Left kidney (tissue), 2 donors: ENCODE data around the gene SBK2. TPM values are rescaled to one million over a fixed set of nuclear protein-coding genes. Genes with fewer than 3 reads are reported as not detected.

Experiments
- DNase-seq: peaks from one replicate; pipeline ENCODE4 v3.0.0-alpha.2; 2013
- polyA plus RNA-seq: library from polyadenylated mRNA; unstranded; fragments of 120-200 nt; gene quantifications from one replicate; pipeline ENCODE4 v1.2.1, GENCODE V29; 2013; ENCODE audit not compliant: insufficient read length

The SBK2 gene
- polyA plus RNA-seq, 1 donor, result 1.1 TPM

DNA sequence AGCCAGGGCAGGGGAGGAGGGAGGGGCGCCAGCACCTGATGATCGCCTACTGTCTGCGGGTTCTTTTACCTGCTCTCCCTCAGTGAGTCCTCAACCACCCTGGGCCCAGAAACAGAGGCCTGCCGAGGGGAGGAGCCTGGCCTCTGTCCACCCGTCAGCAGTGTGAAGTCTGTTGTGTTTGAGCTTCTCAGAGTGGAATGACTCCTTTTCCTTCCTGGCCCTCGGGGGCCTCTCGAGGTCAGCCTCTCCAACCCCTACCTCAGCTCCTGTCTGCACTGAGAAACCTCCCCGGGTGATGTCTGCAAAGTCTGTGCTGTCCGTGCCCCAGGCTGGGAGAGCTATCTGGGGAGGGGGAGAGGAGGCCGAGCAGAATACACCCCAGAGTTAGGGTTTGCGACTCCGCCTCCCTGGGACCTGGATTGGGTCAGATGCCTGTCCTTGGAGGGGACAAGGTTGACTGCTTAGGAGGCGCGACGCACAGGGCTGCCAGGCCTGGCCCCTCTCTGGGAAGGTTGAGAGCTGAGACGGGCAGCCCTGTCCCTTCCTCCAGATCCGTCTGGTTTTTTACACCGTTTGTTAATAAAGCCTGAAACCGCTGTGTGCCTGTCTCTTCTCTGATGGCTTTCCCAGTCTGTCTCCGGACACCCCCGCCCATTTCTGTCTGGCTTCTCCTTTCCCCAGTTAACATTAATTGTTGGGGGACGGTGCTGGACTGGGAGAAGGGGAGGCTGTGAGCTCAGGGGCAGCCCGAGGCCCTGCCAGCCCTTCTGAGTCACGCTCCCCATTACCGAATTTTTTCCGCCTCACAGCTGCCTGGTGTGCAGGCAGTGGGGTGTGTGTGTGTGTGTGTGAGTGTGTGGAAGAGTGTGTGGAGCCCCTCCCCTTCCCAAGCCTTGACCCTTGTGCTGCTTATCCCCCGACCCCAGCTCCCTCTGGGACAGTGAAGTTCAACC lies 49.7 kb downstream of the SBK2 start:
- no peak for DNase-seq

DNA sequence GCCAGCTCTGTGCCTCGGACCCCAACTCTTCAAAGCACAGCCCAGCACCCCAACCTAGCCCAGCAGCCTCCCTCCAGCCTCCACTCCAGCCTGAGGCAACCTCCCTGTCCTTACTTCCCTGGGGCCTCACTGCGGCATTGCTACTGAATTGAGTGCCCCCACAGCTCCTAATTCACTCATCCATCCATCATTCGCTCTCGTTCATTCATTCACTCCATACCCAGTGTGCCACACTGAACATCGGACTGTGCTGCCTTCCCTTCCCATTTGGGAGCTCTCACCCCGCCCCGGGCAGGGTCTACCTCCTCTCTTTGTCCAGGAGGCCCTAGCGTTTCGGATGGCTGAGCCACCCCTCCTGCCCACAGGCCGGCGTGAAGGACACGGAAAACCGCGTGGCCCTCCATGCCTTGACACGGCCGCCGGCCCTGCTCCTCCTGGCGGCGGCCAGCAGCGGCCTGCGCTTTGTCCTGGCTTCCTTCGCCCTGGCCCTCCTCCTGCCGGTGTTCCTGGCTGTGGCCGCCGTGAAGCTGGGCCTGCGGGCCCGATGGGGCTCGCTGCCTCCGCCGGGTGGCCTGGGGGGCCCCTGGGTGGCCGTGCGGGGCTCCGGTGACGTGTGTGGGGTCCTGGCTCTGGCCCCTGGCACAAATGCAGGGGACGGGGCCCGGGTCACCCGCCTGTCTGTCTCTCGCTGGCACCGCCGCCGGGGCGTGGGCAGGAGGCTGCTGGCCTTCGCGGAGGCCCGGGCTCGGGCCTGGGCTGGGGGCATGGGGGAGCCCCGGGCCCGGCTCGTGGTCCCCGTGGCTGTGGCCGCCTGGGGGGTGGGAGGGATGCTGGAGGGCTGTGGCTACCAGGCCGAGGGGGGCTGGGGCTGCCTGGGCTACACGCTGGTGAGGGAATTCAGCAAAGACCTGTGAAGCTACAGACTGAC lies 50.6 kb downstream of the SBK2 start:
- DNase-seq, result no peak

DNA sequence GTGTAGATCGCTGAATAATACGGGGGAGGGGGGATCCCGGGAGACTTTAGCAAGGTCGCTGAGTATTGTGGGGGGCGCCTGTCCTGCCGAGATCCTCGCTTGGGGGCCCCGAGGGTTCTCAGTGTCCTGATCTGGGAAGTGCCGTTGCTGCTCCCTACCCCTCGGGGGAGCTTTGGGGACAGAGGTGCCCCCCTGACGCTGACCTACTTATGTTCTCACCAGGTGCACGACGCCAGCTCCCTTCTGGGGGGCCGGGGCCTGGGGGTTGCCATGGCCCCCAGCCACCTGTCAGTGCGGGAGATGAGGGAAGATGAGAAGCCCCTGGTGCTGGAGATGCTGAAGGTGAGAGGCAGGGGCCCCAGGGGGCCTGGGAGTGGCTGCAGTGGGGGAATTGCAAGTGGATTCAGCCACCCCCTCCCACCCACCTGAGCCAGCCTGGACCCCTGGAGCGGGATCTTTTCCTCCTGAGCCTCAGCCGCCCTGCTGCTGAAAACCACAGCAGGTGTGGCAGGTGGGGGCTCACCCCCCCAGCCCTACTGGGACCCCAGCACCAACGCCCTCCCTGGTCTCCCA lies 51.4 kb downstream of the SBK2 start:
- no peak for DNase-seq

DNA sequence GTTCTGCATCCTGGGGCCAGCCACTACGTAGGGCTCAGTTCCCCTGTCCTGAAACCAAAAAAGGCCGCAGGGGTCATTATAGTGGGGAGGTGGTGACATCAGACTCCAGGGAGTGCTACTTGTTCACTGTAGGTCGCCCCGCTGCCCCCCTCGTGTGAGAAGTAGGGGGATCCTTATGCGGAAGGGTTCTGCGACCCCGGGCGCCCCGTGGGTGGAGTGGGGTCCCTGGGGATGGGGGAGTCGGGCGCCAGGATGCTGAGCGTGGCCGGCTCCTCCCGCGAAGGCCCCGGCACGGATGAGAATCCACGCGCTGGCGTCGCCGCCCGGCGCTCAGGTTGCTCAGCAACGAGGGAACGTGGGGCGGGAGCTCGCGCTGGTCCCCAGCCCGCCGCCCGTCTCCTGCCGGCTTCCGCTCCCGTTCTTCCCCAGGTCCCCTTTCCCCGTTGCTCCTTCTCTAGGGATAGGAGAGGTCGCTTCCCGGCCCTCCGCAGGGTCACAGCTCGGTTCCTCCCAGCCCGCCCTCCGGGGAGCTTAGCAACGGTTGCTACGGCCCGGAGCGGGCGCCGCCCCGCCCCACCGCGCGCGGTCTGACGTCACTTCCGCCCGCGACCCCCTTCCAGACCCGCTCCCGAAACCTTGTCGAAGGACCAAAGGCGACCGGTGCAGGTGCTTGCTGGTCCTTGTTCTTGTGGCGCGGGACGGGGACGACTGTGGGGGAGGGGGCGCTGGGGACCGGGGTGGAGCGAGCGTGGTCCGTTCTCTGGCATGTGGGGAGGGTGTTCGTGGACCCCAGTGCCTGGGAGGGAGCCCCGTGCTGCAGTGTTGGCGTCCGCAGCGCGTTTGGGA lies 52.1 kb downstream of the SBK2 start, which contains the start of gene NAT14:
Gene NAT14 (plus strand): TSS at position 596 of the 846 bp plus-strand sequence. CDS start 521 bp downstream, outside the sequence.
- no peak for DNase-seq

DNA sequence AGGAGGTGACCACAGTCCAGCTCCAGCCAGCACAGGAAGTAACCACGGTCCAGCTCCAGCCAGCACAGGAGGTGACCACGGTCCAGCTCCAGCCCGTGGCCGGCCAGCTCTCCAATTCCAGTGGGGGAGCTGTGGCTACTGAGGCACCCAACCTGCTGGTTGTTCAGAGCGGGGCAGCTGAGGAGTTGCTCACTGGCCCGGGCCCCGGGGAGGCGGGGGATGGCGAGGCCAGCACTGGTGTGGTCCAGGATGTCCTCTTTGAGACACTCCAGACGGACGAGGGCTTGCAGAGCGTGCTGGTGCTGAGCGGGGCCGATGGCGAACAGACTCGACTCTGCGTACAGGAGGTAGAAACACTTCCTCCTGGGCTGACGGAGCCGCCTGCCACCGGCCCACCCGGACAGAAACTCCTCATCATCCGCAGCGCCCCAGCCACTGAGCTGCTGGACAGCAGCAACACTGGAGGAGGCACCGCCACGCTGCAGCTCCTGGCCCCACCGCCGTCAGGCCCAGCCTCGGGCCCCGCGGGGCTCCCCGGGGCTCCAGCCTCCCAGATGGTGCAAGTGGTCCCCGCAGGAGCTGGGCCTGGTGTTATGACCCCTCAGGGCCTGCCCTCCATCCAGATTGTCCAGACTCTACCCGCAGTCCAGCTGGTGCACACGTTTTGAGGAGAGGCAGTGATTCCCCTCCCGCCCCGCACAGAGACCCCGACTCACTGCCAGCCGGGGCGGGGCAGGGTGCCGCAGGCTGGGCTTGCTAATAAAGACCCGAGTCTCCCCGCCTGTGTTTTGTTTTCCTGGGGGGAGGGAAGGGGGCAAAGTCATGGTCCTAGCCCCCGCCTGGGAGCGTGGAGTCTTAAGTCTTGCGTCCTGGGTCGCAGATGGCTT lies 53.0 kb downstream of the SBK2 start:
- no peak for DNase-seq

DNA sequence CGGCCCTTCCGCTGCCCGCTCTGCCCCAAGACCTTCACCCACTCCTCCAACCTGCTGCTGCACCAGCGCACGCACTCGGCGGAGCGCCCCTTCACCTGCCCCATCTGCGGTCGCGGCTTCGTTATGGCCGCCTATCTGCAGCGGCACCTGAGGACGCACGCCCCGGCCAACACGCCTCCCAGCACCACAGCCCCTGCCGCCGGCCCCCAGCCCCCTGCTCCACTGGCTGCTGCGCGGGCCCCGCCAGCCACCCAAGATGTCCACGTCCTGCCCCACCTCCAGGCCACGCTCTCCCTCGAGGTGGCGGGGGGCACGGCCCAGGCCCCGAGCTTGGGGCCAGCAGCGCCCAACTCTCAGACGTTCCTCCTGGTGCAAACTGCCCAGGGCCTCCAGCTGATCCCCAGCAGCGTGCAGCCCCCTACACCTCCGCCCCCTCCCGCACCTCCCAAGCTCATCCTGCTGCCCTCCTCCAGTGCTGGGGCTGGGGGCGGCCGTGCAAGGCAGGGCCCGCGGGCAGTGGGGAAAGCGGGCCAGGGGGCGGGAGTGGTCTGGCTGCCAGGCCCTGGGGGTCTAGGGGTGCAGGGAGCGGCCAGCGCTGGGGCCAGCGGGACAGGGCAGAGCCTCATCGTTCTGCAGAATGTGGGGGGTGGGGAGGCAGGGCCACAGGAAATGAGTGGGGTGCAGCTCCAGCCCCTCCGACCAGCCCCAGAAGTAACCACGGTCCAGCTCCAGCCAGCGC lies 53.8 kb downstream of the SBK2 start:
- no peak for DNase-seq

DNA sequence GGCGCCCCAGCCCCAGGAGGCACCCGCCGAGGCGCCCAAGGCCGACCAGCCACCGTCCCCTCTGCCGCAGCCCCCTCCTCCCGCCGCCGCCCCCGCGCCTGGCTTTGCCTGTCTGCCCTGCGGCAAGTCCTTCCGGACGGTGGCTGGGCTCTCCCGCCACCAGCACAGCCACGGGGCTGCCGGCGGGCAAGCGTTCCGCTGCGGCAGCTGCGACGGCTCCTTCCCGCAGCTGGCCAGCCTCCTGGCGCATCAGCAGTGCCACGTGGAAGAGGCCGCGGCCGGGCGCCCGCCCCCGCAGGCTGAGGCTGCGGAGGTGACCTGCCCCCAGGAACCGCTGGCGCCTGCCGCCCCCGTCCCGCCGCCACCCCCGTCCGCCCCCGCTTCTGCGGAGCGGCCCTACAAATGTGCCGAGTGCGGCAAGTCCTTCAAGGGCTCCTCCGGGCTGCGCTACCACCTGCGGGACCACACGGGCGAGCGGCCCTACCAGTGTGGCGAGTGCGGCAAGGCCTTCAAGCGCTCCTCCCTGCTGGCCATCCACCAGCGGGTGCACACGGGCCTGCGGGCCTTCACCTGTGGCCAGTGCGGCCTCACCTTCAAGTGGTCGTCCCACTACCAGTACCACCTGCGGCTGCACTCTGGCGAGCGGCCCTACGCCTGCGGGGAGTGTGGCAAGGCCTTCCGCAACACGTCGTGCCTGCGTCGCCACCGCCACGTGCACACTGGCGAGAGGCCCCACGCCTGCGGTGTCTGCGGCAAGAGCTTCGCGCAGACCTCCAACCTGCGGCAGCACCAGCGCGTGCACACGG lies 54.6 kb downstream of the SBK2 start:
- DNase-seq, result no peak

DNA sequence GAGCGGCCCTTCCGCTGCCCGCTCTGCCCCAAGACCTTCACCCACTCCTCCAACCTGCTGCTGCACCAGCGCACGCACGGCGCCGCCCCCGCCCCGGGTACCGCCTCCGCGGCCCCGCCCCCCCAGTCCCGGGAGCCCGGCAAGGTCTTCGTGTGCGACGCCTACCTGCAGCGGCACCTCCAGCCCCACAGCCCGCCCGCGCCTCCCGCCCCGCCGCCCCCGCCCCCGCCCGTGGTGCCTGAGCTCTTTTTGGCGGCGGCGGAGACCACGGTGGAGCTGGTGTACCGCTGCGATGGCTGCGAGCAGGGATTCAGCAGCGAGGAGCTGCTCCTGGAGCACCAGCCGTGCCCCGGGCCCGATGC lies 55.2 kb downstream of the SBK2 start:
- no peak for DNase-seq

DNA sequence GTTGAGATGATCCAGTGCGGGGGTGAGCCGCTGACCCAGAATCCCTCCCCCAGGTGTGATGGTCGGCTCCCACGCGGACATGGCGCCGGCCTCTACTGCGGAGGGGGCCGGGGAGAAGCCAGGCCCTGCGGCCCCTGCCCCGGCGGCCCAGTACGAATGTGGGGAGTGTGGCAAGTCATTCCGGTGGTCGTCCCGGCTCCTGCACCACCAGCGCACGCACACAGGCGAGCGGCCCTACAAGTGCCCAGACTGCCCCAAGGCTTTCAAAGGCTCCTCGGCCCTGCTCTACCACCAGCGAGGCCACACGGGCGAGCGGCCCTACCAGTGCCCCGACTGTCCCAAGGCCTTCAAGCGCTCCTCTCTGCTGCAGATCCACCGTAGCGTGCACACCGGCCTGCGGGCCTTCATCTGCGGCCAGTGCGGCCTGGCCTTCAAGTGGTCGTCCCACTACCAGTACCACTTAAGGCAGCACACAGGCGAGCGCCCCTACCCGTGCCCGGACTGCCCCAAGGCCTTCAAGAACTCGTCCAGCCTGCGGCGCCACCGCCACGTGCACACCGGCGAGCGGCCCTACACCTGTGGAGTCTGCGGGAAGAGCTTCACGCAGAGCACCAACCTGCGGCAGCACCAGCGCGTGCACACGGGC lies 55.7 kb downstream of the SBK2 start:
- no peak for DNase-seq

DNA sequence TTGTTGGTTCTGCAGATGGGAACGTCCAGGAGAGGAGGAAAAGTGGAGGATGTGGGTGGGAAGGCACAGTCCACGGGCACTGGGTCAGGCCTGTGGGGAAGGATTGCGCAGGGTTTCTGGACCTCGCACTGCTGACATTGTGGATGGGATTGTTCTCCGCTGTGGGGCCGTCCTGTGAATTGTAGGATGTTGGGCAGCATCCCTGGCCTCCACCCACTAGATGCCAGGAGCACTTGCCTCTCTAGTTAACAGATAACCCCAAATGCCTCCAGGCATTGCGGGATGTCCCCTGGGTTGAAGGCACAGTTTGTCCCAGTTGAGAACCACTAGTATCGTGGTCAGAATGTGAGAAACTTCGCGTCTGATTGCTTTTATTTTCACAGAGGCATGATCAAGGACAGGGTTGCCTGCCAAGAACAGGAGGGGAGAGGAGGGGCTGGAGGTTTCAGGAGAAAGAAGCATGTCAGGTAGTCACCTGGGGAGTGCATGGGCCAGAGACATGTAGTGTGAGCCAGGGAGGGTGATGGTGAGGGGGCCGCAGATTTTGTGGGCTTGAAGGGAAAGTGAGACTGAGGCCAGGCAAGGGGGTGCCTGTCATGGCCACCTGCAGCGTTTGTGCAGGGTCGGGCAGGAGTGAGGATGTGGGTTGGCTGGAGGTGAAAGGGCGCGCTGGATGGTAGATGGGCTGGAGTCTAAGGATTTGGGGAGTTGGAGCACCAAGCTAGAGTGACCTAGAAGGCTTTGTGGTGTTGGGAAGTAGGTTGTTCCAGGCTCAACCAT lies 57.3 kb downstream of the SBK2 start:
- DNase-seq, result no peak

DNA sequence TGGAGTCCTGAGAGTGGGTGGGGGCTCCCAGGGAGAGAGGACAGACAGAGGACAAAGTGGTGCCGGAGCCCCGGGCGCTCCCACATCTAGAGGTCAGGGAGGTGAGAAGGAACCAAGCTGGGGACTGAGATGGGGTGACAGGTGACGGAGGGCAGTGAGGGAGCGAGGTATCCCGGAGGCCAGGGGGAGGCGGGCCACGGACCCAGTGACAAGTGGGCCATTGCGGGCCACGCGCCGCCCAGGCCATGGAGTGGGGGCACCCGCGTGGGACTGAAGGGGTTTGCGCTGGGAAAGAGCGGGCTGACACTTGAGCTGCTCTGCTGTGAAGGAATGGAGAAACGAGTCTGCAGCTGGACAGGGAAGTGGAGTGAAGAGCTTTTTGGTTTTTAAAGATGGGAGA lies 57.9 kb downstream of the SBK2 start:
- no peak for DNase-seq

Other genes with a start within 250 kb of the SBK2 start
- 1.5 TPM for gene TMEM150B, start 211.8 kb downstream of the SBK2 start, polyA plus RNA-seq
- gene KMT5C, start 197.3 kb downstream of the SBK2 start, polyA plus RNA-seq, result 24.4 TPM
- 0.78 TPM for gene COX6B2, start 182.4 kb downstream of the SBK2 start, polyA plus RNA-seq
- gene GARIN5B, start 173.9 kb downstream of the SBK2 start, polyA plus RNA-seq, result 0.17 TPM
- 1.4 TPM for gene IL11, start 166.7 kb downstream of the SBK2 start, polyA plus RNA-seq
- gene TMEM190, start 160.3 kb downstream of the SBK2 start, polyA plus RNA-seq, result 0.48 TPM
- gene TMEM238, start 152.8 kb downstream of the SBK2 start, polyA plus RNA-seq, result 0.32 TPM
- 746 TPM for gene RPL28, start 151.2 kb downstream of the SBK2 start, polyA plus RNA-seq
- gene UBE2S, start 129.3 kb downstream of the SBK2 start, polyA plus RNA-seq, result 43.7 TPM
- 0.20 TPM for gene SHISA7, start 93.8 kb downstream of the SBK2 start, polyA plus RNA-seq
- 30.1 TPM for gene ISOC2, start 75.5 kb downstream of the SBK2 start, polyA plus RNA-seq
- gene C19orf85, start 72.4 kb downstream of the SBK2 start, polyA plus RNA-seq, result not detected
- 2.4 TPM for gene ZNF628, start 60.5 kb downstream of the SBK2 start, polyA plus RNA-seq
- gene NAT14, start 51.9 kb downstream of the SBK2 start, polyA plus RNA-seq, result 36.8 TPM
- gene SSC5D, start 48.7 kb downstream of the SBK2 start, polyA plus RNA-seq, result 1.1 TPM
- gene SBK3, start 8.4 kb upstream of the SBK2 start, polyA plus RNA-seq, result 0.58 TPM
- 16.1 TPM for gene ZNF579, start 43.7 kb upstream of the SBK2 start, polyA plus RNA-seq
- gene FIZ1, start 62.4 kb upstream of the SBK2 start, polyA plus RNA-seq, result 20.7 TPM
- 5.4 TPM for gene ZNF524, start 63.2 kb upstream of the SBK2 start, polyA plus RNA-seq
- 6.3 TPM for gene ZNF865, start 68.5 kb upstream of the SBK2 start, polyA plus RNA-seq
- gene ZNF784, start 87.4 kb upstream of the SBK2 start, polyA plus RNA-seq, result 10.0 TPM
- gene ZNF580, start 103.9 kb upstream of the SBK2 start, polyA plus RNA-seq, result 39.9 TPM
- gene ZNF581, start 106.5 kb upstream of the SBK2 start, polyA plus RNA-seq, result 20.7 TPM
- 19.3 TPM for gene CCDC106, start 111.1 kb upstream of the SBK2 start, polyA plus RNA-seq
- 164 TPM for gene U2AF2, start 117.9 kb upstream of the SBK2 start, polyA plus RNA-seq
- 83.3 TPM for gene EPN1, start 138.1 kb upstream of the SBK2 start, polyA plus RNA-seq
- gene NLRP9, start 201.3 kb upstream of the SBK2 start, polyA plus RNA-seq, result 0.17 TPM
- not detected for gene RFPL4A, start 222.0 kb upstream of the SBK2 start, polyA plus RNA-seq
- gene RFPL4AL1, start 232.0 kb upstream of the SBK2 start, polyA plus RNA-seq, result 0.25 TPM